Keratinocyte (primary cell): ENCODE results near the gene DIP2C.

Source experiments
- EZH2 ChIP-seq: IDR thresholded peaks from one replicate; pipeline ENCODE4 v1.6.1; 2012; ENCODE audit warnings: inconsistent platforms, mild to moderate bottlenecking, low read length, moderate library complexity
- TF ChIP-seq, protein P1 (sequence below), 3 experiments: IDR thresholded peaks in 1 of 3; conservative IDR thresholded peaks in 1 of 3; optimal IDR thresholded peaks in 1 of 3; 2 replicates in 2 of 3; 3 replicates in 1 of 3; pipeline versions ENCODE3 to v1.5.1; 2011; ENCODE audit warnings: low read length in 3 of 3, mild to moderate bottlenecking in 3 of 3, moderate library complexity in 2 of 3, control low read depth in 1 of 3, inconsistent platforms in 1 of 3; ENCODE audit not compliant: insufficient read depth in 2 of 3; ENCODE audit errors: extremely low read depth in 1 of 3

DNA sequence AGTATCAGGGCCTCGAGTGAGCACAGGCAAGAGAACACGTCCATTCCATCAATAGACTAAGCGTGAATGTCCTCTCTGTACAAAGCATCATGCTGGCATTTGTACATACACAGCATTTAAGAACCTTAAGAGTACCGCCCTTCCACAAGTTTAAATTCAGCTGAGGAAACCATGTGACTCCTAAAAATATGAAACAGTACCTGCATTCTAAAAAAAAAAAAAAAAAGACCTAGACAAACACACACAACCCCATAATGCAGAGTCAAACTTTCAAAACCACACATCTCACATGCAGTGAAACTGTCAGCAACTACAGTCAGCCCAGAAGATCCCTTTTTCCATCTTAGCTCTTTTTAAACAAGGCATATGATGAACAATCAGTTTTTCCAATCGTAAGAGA lies 124.3 kb downstream of the DIP2C start:
- TF ChIP-seq, protein P1, sequence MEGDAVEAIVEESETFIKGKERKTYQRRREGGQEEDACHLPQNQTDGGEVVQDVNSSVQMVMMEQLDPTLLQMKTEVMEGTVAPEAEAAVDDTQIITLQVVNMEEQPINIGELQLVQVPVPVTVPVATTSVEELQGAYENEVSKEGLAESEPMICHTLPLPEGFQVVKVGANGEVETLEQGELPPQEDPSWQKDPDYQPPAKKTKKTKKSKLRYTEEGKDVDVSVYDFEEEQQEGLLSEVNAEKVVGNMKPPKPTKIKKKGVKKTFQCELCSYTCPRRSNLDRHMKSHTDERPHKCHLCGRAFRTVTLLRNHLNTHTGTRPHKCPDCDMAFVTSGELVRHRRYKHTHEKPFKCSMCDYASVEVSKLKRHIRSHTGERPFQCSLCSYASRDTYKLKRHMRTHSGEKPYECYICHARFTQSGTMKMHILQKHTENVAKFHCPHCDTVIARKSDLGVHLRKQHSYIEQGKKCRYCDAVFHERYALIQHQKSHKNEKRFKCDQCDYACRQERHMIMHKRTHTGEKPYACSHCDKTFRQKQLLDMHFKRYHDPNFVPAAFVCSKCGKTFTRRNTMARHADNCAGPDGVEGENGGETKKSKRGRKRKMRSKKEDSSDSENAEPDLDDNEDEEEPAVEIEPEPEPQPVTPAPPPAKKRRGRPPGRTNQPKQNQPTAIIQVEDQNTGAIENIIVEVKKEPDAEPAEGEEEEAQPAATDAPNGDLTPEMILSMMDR (optimal IDR thresholded peaks at IDR 0.05 in 1 of 3, IDR thresholded peaks at IDR 0.05 in 1 of 3, conservative IDR thresholded peaks at IDR 0.05 in 1 of 3; ENCODE audit: extremely low read depth in 1 of 3, insufficient read depth in 2 of 3, low read length in 3 of 3), result no peak
- TF ChIP-seq EZH2, result no peak
